Type B pancreatic cell (in vitro differentiated cells): ENCODE measurements around the gene MYEOV. TPM values are rescaled to one million over a fixed set of nuclear protein-coding genes. Genes with fewer than 3 reads are reported as not detected.
A peak's percentile ranks its signal among the peaks of the same experiment; 100 is the strongest.

Source experiments
- DNase-seq: peaks from one replicate; pipeline ENCODE4 v3.0.0; 2021; ENCODE audit warnings: mixed read lengths; ENCODE audit not compliant: unreplicated experiment; ENCODE audit errors: extremely low spot score
- H3K27ac Mint-ChIP-seq: 2 replicates; pipeline ENCODE4 v1.8.0; 2021; ENCODE audit warnings: mild to moderate bottlenecking, mixed read lengths
- H3K27me3 Mint-ChIP-seq: 2 replicates; pipeline ENCODE4 v1.8.0; 2021; ENCODE audit warnings: mixed read lengths
- H3K36me3 Mint-ChIP-seq: 2 replicates; pipeline ENCODE4 v1.8.0; 2021; ENCODE audit warnings: mixed read lengths
- H3K4me1 Mint-ChIP-seq: one replicate; pipeline ENCODE4 v1.8.0; 2021; ENCODE audit warnings: mixed read lengths; ENCODE audit not compliant: unreplicated experiment
- H3K4me3 Mint-ChIP-seq: 2 replicates; pipeline ENCODE4 v1.8.0; 2021; ENCODE audit warnings: mild to moderate bottlenecking, mixed read lengths
- H3K9me3 Mint-ChIP-seq: 2 replicates; pipeline ENCODE4 v1.8.0; 2021; ENCODE audit warnings: mixed read lengths
- total RNA-seq: library from RNA; stranded (reverse); gene quantifications from 2 replicates; pipeline ENCODE4 v1.2.1, GENCODE V29; 2021; ENCODE audit warnings: low replicate concordance
- TF ChIP-seq, protein P1 (sequence below): fragments of 200-600 bp; sonication (generic); conservative IDR thresholded peaks from 2 replicates; pipeline ENCODE4 v1.5.0; 2021; ENCODE audit warnings: antibody characterized with exemption, mild to moderate bottlenecking

MYEOV gene
- total RNA-seq, 1 donor from 2014 or later = 4.1 TPM

DNA sequence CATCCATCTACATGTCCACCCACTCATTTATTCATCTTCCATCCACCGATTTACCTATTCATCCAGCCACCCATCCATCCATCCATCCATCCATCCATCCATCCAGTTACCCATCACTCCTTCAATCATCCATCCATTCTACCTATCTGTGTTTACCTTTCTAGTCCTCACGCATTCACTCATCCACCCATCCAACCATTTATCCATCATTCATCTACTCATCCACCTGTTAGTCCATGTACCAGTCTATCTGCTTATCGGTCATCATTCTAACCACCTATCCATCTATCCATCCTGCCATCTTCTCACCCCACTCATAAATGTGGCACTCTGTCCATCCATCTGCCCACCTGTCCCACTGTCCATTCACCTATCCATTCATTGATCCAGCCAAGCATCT is 21.9 kb upstream of the MYEOV start:
- Mint-ChIP-seq H3K4me1 (peaks cover 19% of the 10 kb centered on the region), H3K9me3 (no peaks in the 10 kb centered on the region), H3K27ac (no peak overlapping the region), H3K36me3 (peaks cover 4% of the 10 kb centered on the region), H3K27me3 (peaks cover 8% of the 10 kb centered on the region), H3K4me3 (no peak overlapping the region)
- DNase-seq = no peak
- TF ChIP-seq, protein P1, sequence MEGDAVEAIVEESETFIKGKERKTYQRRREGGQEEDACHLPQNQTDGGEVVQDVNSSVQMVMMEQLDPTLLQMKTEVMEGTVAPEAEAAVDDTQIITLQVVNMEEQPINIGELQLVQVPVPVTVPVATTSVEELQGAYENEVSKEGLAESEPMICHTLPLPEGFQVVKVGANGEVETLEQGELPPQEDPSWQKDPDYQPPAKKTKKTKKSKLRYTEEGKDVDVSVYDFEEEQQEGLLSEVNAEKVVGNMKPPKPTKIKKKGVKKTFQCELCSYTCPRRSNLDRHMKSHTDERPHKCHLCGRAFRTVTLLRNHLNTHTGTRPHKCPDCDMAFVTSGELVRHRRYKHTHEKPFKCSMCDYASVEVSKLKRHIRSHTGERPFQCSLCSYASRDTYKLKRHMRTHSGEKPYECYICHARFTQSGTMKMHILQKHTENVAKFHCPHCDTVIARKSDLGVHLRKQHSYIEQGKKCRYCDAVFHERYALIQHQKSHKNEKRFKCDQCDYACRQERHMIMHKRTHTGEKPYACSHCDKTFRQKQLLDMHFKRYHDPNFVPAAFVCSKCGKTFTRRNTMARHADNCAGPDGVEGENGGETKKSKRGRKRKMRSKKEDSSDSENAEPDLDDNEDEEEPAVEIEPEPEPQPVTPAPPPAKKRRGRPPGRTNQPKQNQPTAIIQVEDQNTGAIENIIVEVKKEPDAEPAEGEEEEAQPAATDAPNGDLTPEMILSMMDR = no peak

- no peak for DNase-seq
- H3K4me3 Mint-ChIP-seq = no peak overlapping the region
- no peak overlapping the region for H3K27ac Mint-ChIP-seq
- H3K4me1 Mint-ChIP-seq = peaks cover 24% of the 10 kb centered on the region
- H3K27me3 Mint-ChIP-seq = peaks cover 8% of the 10 kb centered on the region
- TF ChIP-seq, protein P1 = no peak
- H3K9me3 Mint-ChIP-seq = no peaks in the 10 kb centered on the region
- H3K36me3 Mint-ChIP-seq = peaks cover 4% of the 10 kb centered on the region
Observed at GRCh38 chr11:69272831-69273485, 21.0 kb upstream of the MYEOV start.

GRCh38 chr11:69273571-69273970 is 20.4 kb upstream of the MYEOV start:
- H3K27ac Mint-ChIP-seq = peak overlapping the region; percentile 79
- TF ChIP-seq, protein P1 = no peak

GRCh38 chr11:69274531-69275016 is 19.4 kb upstream of the MYEOV start:
- Mint-ChIP-seq H3K4me3 (no peak overlapping the region), H3K27me3 (peaks cover 8% of the 10 kb centered on the region), H3K9me3 (no peaks in the 10 kb centered on the region), H3K4me1 (peaks cover 24% of the 10 kb centered on the region), H3K27ac (peak overlapping the region; percentile 79), H3K36me3 (peaks cover 4% of the 10 kb centered on the region)
- TF ChIP-seq, protein P1 = no peak
- DNase-seq = no peak

More at GRCh38 chr11:69273571-69273970, 20.4 kb upstream of the MYEOV start:
- Mint-ChIP-seq H3K4me3 (no peak overlapping the region), H3K27me3 (peaks cover 8% of the 10 kb centered on the region), H3K9me3 (no peaks in the 10 kb centered on the region), H3K36me3 (peaks cover 4% of the 10 kb centered on the region), H3K4me1 (peaks cover 24% of the 10 kb centered on the region)
- no peak for DNase-seq

GRCh38 chr11:69275178-69275577 is 18.8 kb upstream of the MYEOV start:
- Mint-ChIP-seq H3K4me1 (peaks cover 24% of the 10 kb centered on the region), H3K4me3 (no peak overlapping the region), H3K27ac (peak overlapping the region; percentile 79), H3K9me3 (no peaks in the 10 kb centered on the region), H3K36me3 (peaks cover 4% of the 10 kb centered on the region), H3K27me3 (peaks cover 8% of the 10 kb centered on the region)
- no peak for DNase-seq
- TF ChIP-seq, protein P1 = no peak
